CMK (cell line): ENCODE results near the gene ANKS1A.

Source experiments
- DNase-seq: peaks from one replicate; pipeline ENCODE4 v3.0.0-alpha.2; 2010; ENCODE audit warnings: low read depth

Gene ANKS1A

GRCh38 chr6:35072698-35073055 is 183.6 kb downstream of the ANKS1A start:
- DNase-seq: no peak

DNA sequence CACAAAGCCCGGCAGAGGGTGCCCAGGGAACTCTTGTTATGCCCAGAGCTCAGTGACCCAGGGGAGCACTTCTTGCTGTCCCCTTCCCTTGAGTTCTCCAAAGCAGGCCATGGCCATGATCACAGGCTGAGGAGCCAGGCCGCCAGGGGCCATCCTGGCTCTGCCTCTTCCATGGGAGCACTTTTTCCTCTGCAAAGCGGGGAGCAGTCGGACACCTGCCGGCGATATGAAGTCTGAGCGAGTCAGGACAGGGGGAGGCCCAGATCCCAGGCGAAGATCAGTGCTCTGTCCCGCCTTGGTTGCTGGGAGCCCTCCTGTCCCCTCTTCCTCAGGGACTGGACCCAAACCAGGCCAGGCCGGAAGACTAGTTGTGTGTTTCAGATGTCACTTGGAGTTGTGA is 184.2 kb downstream of the ANKS1A start:
- no peak for DNase-seq

DNA sequence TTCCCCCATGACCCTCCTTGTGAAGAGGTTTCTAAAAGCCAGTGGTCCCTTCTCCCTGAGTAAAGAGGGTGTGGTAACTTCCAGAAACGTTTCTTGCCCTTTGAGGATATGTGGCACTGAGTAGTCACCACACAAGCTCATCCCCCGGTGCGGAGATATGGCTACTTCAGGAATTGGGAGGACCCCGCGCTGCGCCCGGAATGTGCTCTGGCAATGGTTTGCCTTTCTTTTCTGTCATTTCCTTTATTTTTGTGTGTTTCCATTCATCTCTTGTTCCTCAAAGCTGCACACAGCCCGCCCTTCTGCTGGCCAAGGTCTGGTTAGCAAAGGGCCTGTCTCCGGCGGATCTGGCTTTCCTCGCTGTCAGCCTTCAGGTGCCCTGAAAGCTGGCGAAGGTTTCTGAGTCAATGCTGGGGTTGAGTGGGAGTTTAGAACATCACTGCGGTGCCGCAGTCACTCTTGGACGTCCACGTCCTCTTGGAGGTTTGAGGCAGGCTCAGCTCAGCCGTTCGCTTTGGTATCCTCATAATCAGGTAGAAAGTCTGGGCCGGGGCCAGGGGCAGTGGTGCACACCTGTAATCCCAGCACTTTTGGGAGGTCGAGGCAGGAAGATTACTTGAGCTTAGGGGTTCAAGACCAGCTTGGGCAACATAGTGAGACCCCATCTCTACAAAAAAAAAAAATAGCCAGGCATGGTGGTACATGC is 184.9 kb downstream of the ANKS1A start:
- DNase-seq: no peak

- no peak for DNase-seq
These were observed 188.1 kb downstream of the ANKS1A start for GRCh38 chr6:35076997-35077712.

DNA sequence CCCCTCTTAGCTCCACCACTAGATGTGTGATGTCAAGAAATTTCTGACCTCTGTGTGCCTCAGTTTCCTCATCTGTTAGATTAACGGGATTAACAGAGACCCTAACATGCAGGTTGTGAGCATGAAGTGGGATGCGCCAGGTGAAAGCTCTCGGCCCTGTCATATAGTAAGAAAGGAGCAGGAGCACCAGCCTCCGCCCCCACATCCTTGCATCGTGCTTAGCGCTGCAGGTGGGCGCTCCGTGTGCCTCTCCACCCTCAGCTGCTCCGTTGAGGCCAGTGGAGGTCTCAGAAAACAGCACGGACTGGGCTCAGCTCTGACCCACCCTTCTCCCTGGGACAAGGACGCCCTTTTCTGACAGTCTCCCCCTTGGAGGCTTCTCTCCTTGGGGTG is 188.7 kb downstream of the ANKS1A start:
- DNase-seq: no peak

DNA sequence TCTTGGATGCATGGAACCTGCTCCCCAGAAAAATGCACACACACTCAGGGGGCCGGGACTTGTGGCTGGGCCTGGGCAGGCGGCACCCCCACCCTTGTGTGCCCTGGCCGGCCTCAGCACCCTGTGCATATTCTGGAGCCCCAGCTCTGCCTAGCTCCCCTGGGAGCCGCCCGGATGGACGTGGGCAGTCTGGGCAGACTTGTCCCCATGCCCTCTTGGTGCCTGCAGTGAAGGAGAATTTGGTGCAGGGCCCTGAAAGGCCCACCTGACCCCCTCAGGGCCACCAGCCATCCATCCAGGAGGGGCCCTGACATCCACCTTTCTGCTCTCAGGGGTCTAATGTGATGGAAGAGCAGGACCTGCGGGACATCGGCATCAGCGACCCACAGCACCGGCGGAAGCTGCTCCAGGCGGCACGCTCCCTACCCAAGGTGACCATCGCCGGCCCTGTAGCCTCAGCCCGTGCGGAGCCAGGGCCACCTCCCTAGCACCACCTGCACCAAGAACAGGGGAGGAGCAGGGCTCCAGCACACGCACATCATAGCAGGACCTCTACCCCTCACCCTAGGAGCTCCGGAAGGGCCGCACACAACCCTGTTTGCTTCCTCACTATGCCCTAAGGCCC is 189.3 kb downstream of the ANKS1A start:
- DNase-seq: no peak

- no peak for DNase-seq
These were observed 189.8 kb downstream of the ANKS1A start for GRCh38 chr6:35078896-35079295.

DNA sequence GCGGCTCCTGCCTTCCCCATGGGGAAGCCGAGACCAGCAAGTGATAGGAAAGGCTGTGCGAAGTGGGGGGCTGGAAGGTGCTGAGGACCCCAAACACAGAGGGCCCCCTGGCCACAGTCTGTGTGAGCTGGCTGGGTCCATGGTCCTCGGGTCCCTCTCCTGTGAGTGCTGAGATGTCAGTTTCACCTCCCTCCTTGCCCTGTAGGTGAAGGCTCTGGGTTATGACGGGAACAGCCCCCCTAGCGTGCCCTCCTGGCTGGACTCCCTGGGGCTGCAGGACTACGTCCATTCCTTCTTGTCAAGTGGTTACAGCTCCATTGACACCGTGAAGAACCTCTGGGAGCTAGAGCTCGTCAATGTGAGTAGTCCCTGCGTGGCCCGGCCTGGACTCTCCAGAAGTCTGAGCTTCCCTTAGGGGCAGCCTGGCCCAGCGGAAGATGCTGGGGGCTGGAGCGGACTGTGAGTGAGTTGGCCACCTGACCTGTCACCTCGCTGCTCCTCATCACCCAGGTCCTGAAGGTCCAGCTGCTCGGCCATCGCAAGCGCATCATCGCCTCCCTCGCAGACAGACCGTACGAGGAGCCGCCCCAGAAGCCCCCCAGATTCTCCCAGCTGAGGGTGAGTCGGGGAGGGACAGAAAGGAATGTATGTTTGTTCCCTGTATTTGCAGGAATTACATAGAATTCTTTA is 190.4 kb downstream of the ANKS1A start:
- DNase-seq: no peak

DNA sequence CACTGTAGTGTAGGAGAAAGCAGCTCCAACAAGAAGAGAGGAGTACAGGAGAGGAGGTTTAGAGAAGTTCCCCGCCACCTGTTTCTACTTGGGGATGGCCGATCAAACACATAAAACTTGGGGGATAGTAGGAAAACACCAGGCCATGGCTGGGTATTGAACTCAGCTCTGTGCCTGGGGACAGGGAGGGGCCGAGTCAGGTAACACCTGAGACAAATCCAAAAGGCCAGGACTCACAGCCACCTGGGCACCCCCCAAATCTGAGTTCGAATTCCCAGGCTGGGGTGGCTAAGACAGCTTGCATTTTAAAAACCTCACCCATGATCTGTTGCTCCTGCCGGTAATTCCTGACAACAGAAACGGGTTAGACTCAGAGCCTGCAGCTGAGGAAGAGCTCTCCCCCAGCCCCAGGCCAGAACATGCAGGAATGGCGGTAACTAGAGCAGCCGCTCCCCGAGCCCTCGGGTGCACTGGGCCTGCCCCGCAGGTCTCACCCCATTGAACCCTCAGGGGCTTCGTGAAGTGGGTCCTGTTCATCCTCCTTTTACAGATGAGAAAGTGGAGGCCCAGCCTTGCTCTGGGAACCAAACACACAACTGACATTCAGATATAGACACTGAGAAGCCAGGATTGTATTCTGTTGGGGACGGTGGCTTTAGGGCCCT is 191.1 kb downstream of the ANKS1A start:
- DNase-seq: no peak

- no peak for DNase-seq
These were observed 191.9 kb downstream of the ANKS1A start for GRCh38 chr6:35080821-35081425.

DNA sequence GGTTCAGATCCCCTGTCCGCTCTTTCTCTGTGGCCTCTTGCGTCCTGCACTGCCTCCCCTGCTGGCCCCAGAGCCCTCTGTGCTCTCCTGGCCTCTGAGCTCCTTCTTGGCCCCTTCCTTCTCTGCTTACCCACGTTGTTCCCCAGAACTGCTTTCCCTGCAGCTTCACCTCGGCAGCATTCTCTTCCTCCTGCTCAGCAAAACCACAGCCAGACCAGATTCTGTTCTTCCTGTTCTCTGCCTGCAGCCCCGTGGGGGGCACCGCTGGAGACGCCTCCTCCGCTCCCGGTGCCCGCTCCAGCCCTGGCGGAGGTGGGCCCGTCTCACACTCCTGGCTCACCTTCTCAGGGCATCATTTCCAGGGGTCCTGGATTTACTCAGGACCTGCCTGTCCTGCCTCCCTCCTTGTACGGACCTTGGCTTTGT is 192.4 kb downstream of the ANKS1A start:
- DNase-seq: no peak

DNA sequence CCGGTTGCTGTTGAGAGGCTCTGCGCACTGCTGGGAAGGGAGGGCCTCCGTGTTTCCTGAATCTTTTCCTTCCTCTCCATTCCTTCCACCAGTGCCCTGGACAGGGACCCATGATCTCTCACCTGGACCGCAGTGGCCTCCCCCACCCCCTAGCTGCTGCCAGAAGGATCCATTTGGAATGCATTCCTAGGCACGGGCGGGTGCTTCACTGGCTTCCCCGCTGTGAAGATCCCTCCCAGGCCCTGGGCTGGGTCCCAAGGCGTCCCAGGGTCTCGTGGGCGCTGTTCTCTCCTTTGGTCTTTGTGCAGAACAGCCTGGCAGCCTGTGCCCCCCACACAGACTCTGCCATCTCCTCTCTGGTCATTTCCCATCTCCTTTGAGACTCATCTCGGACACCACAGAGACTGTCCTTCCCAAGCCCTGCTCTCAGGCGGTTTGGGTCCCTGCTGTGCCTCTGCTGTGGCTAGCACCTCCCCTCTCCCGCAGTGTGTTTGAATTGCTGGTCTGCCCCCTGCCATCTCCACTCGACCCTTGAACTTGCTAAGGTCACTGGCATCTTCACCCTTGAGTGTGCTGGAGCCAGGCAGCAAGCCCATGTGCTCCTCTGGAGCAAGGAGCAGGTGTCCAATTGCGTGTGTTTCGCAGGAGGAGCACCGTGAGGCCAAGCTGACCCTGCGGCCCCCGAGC is 193.1 kb downstream of the ANKS1A start:
- DNase-seq: no peak

GRCh38 chr6:35082733-35083403 is 193.8 kb downstream of the ANKS1A start:
- DNase-seq: no peak

DNA sequence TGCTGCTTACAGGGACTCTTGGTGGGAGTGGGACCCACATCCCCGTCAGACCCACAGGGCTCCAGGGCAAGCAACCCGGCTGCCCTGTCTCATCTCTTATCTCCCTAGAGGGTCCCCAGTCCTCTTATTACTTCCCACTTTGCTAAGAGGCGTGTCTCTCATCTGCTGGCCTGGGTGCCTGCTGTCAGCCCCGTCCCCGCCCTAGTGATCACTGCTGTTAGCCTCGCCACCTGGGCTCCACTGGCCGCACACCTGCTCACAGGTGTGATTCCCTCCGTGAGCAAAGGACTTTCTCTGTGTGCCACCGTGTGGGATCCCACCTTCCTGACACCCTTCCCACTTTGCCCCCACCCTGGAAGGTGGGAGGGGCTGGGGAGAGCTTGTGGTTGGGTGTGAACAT is 194.5 kb downstream of the ANKS1A start:
- DNase-seq: no peak

DNA sequence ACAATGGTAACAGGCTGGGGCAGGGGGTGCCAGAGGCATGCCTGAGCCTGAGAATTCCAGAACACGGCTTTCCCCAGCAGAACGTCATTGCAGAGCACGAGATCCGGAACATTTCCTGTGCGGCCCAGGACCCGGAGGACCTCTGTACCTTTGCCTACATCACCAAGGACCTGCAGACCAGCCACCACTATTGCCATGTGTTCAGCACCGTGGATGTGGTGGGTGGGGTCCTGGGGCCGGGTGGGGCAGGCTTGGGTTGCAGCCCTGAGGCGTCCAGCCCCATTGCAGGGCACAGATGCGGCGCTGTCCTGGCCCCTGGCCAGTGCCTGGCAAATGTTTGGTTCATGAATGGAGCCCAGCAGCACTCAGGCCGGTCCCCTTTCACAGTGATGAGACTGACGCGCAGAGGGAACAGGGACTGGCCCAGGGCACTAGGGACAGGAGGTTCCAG is 195.0 kb downstream of the ANKS1A start:
- no peak for DNase-seq

GRCh38 chr6:35084511-35085203 is 195.6 kb downstream of the ANKS1A start:
- no peak for DNase-seq

- no peak for DNase-seq
These were observed 196.6 kb downstream of the ANKS1A start for GRCh38 chr6:35085359-35086281.

DNA sequence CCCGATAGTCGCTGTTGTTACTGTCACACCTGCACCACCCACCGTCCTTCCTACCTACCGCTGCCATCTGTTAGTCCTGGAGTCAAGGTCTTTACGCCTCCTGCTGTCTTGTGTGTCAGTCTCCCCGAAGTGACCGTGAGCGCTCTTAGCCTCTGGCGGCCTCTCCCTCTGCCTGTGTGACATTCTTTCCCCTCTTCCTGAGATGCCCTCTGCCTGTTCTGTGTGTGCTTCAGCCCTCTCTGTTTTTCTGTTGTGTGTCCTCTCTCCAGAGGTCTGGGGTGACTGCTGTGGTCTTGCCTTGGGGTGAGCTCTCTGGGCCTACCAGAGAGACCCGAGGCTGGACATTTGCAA is 197.2 kb downstream of the ANKS1A start:
- DNase-seq: no peak
